ENCODE measurements around the gene PTPRF.

Gene PTPRF

DNA sequence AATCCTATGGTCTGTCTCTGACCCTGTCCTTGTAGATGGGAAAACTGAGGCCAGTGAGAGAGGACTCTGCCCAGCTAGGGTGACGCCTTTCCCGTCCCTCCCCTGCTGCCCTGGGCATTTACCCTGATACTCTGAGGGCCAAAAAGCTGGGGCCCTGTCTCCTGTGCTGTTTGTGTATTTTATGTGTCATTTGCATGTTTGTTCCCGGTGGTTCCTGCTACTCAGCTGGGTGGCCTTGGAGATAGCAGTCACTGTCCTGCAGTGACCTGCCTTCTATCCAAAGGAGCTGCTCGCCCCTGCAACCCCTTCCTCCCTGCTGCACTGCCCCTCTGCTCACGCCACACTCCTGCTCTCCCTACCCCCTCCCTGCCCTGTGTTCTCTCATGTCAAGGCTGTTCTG, 78.1 kb downstream of the PTPRF start:
- no peak for DNase-seq (ENCODE audit: low spot score)

GRCh38 chr1:43610339-43610738, 79.7 kb downstream of the PTPRF start:
- DNase-seq (ENCODE audit: low spot score), result no peak

- DNase-seq (ENCODE audit: low spot score), result no peak
Measured at GRCh38 chr1:43611950-43612349, 81.3 kb downstream of the PTPRF start.

GRCh38 chr1:43612406-43612805, 81.7 kb downstream of the PTPRF start:
- DNase-seq (ENCODE audit: low spot score), result no peak

- no peak for DNase-seq (ENCODE audit: low spot score)
Measured at GRCh38 chr1:43613075-43613942, 82.6 kb downstream of the PTPRF start.

GRCh38 chr1:43614211-43614610, 83.5 kb downstream of the PTPRF start:
- no peak for DNase-seq (ENCODE audit: low spot score)

GRCh38 chr1:43614891-43615290, 84.2 kb downstream of the PTPRF start:
- no peak for DNase-seq (ENCODE audit: low spot score)

GRCh38 chr1:43616383-43616782, 85.7 kb downstream of the PTPRF start:
- DNase-seq (ENCODE audit: low spot score), result no peak

GRCh38 chr1:43617011-43617410, 86.3 kb downstream of the PTPRF start:
- DNase-seq (ENCODE audit: low spot score), result no peak

GRCh38 chr1:43617668-43618067, 87.0 kb downstream of the PTPRF start:
- DNase-seq (ENCODE audit: low spot score), result no peak

GRCh38 chr1:43618521-43619313, 88.0 kb downstream of the PTPRF start:
- DNase-seq (ENCODE audit: low spot score), result no peak

GRCh38 chr1:43619314-43619790, 88.7 kb downstream of the PTPRF start:
- no peak for DNase-seq (ENCODE audit: low spot score)

- no peak for DNase-seq (ENCODE audit: low spot score)
Measured at GRCh38 chr1:43619996-43620920, 89.6 kb downstream of the PTPRF start.

GRCh38 chr1:43620956-43621355, 90.3 kb downstream of the PTPRF start:
- DNase-seq (ENCODE audit: low spot score), result no peak

DNA sequence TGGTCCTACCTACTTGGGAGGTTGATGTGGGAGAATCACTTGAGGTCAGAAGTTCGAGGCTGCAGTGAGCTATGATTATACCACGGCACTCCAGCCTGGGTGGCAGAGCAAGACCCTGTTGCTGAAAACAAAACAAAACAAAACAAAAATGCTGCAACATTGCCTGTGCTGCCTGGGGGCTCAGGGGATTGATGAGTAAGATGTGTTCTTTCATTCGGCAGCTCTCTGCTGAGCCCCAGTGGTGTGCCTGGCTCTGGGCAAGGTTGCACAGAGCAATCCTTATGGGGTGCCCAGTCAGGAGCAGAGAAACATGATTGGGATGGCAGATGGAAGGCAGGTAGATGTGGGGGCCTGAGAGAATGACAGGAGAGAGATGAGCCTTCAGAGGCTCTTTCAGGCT, 90.7 kb downstream of the PTPRF start:
- DNase-seq (ENCODE audit: low spot score), result no peak

- DNase-seq (ENCODE audit: low spot score), result no peak
Measured at GRCh38 chr1:43621861-43622260, 91.2 kb downstream of the PTPRF start.

DNA sequence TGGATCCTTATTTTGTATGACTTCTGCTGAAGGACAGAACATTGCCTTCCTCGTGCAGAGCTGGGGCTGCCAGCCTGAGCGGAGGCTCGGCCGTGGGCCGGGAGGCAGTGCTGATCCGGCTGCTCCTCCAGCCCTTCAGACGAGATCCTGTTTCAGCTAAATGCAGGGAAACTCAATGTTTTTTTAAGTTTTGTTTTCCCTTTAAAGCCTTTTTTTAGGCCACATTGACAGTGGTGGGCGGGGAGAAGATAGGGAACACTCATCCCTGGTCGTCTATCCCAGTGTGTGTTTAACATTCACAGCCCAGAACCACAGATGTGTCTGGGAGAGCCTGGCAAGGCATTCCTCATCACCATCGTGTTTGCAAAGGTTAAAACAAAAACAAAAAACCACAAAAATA, 91.8 kb downstream of the PTPRF start:
- no peak for DNase-seq (ENCODE audit: low spot score)

- DNase-seq (ENCODE audit: low spot score), result no peak
Measured at GRCh38 chr1:43622901-43623780, 92.5 kb downstream of the PTPRF start.

- DNase-seq (ENCODE audit: low spot score), result no peak
Measured at GRCh38 chr1:43625063-43625780, 94.5 kb downstream of the PTPRF start.

GRCh38 chr1:43632135-43632670, 101.5 kb downstream of the PTPRF start:
- no peak for DNase-seq (ENCODE audit: low spot score)

Measured in RKO (cell line).